ENCODE data around the gene SLC25A4.
"Not testable (repeated sequence)": the region's sequence is repeated elsewhere in the genome, so short reads cannot be mapped to it uniquely, and the experiment has no call there.

Gene SLC25A4

GRCh38 chr4:185142912-185143600, at the start of gene SLC25A4:
Gene SLC25A4 (plus strand): TSS chr4:185143266. CDS start chr4:185143373, 107 bp downstream.
- peak; percentile 65 for DNase-seq

- no peak for DNase-seq
Observed at GRCh38 chr4:185093603-185094002, 49.5 kb upstream of the SLC25A4 start.

GRCh38 chr4:185096032-185096653, 46.9 kb upstream of the SLC25A4 start:
- peak; percentile 66 for DNase-seq

GRCh38 chr4:185098474-185098873, 44.6 kb upstream of the SLC25A4 start:
- no peak for DNase-seq

- DNase-seq: no peak
Observed at GRCh38 chr4:185099024-185099682, 43.9 kb upstream of the SLC25A4 start.

- no peak for DNase-seq
Observed at GRCh38 chr4:185099940-185100339, 43.1 kb upstream of the SLC25A4 start.

GRCh38 chr4:185100423-185100822, 42.6 kb upstream of the SLC25A4 start:
- DNase-seq: no peak

GRCh38 chr4:185101354-185101890, 41.6 kb upstream of the SLC25A4 start:
- no peak for DNase-seq

- no peak for DNase-seq
Observed at GRCh38 chr4:185104733-185105132, 38.3 kb upstream of the SLC25A4 start.

- DNase-seq: no peak
Observed at GRCh38 chr4:185106353-185106752, 36.7 kb upstream of the SLC25A4 start.

GRCh38 chr4:185107574-185107973, 35.5 kb upstream of the SLC25A4 start:
- not testable (repeated sequence) for DNase-seq

GRCh38 chr4:185108185-185108584, 34.9 kb upstream of the SLC25A4 start:
- DNase-seq: no peak

GRCh38 chr4:185108669-185109068, 34.4 kb upstream of the SLC25A4 start:
- no peak for DNase-seq

GRCh38 chr4:185109736-185110135, 33.3 kb upstream of the SLC25A4 start:
- DNase-seq: no peak

GRCh38 chr4:185110375-185110823, 32.7 kb upstream of the SLC25A4 start:
- DNase-seq: no peak

GRCh38 chr4:185112104-185112503, 31.0 kb upstream of the SLC25A4 start:
- DNase-seq: peak; percentile 67

GRCh38 chr4:185113340-185113739, 29.7 kb upstream of the SLC25A4 start:
- no peak for DNase-seq

- no peak for DNase-seq
Observed at GRCh38 chr4:185115827-185116232, 27.2 kb upstream of the SLC25A4 start.

GRCh38 chr4:185117300-185117934, 25.6 kb upstream of the SLC25A4 start:
- DNase-seq: no peak

- DNase-seq: no peak
Observed at GRCh38 chr4:185118876-185119275, 24.2 kb upstream of the SLC25A4 start.

- not testable (repeated sequence) for DNase-seq
Observed at GRCh38 chr4:185119467-185119866, 23.6 kb upstream of the SLC25A4 start.

GRCh38 chr4:185119927-185120630, 23.0 kb upstream of the SLC25A4 start:
- DNase-seq: no peak

- DNase-seq: no peak
Observed at GRCh38 chr4:185120631-185120946, 22.5 kb upstream of the SLC25A4 start.
